KOPT-K1 (cell line): ENCODE data around the gene LLGL2.
A peak's percentile ranks its signal among the peaks of the same experiment; 100 is the strongest.
"Not testable (repeated sequence)": the region's sequence is repeated elsewhere in the genome, so short reads cannot be mapped to it uniquely, and the experiment has no call there.

Experiments
- H3K27ac ChIP-seq: fragments of 200-600 bp; sonication (generic); 2 replicates; pipeline ENCODE4 v1.5.1; 2016; ENCODE audit warnings: antibody characterized with exemption, mild to moderate bottlenecking, low read depth, low read length; ENCODE audit not compliant: poor library complexity, severe bottlenecking
- H3K36me3 ChIP-seq: fragments of 200-600 bp; sonication (generic); 2 replicates; pipeline ENCODE4 v1.5.1; 2017; ENCODE audit warnings: antibody characterized with exemption, mild to moderate bottlenecking, low read length, moderate library complexity; ENCODE audit not compliant: insufficient read depth
- H3K9me3 ChIP-seq: fragments of 200-600 bp; sonication (generic); 2 replicates; pipeline ENCODE4 v1.5.1; 2017; ENCODE audit warnings: antibody characterized with exemption, low read length, mild to moderate bottlenecking; ENCODE audit not compliant: insufficient read depth, poor library complexity, severe bottlenecking

Gene LLGL2, protein sequence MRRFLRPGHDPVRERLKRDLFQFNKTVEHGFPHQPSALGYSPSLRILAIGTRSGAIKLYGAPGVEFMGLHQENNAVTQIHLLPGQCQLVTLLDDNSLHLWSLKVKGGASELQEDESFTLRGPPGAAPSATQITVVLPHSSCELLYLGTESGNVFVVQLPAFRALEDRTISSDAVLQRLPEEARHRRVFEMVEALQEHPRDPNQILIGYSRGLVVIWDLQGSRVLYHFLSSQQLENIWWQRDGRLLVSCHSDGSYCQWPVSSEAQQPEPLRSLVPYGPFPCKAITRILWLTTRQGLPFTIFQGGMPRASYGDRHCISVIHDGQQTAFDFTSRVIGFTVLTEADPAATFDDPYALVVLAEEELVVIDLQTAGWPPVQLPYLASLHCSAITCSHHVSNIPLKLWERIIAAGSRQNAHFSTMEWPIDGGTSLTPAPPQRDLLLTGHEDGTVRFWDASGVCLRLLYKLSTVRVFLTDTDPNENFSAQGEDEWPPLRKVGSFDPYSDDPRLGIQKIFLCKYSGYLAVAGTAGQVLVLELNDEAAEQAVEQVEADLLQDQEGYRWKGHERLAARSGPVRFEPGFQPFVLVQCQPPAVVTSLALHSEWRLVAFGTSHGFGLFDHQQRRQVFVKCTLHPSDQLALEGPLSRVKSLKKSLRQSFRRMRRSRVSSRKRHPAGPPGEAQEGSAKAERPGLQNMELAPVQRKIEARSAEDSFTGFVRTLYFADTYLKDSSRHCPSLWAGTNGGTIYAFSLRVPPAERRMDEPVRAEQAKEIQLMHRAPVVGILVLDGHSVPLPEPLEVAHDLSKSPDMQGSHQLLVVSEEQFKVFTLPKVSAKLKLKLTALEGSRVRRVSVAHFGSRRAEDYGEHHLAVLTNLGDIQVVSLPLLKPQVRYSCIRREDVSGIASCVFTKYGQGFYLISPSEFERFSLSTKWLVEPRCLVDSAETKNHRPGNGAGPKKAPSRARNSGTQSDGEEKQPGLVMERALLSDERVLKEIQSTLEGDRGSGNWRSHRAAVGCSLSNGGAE

GRCh38 chr17:75524970-75525805, at the start of gene LLGL2:
Gene LLGL2, plus strand, starts transcription at chr17:75525697. Its CDS starts 17,730 bp downstream, at chr17:75543427.
- Histone ChIP-seq H3K36me3 (peaks cover 57% of the 10 kb centered on the region), H3K27ac (no peak within 1 kb of the TSS), H3K9me3 (no peaks in the 10 kb centered on the region)

DNA sequence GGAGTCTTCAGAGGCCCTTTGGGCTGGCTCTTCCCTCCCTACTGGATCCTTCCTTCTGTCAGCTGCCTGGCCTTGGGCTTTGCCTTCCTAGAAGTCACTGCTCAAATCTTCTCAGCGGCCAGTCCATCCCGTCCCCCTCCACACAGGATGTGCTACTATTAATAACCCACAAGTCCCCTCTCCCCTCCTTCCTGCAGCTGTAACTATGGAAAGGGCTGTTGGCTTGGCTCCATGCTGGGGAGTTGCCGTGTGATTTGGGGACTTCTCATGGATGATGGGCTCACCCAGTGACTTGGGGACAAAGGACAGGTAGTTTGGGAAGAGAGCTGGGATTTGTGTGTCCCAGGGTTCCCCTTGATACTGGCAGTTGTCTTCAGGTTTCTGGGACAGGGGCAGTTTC, 49.6 kb upstream of the LLGL2 start:
- Histone ChIP-seq H3K36me3 (peaks cover 61% of the 10 kb centered on the region), H3K9me3 (no peaks in the 10 kb centered on the region), H3K27ac (no peak overlapping the region)

- no peaks in the 10 kb centered on the region for H3K9me3 ChIP-seq
- peaks cover 66% of the 10 kb centered on the region for H3K36me3 ChIP-seq
- H3K27ac ChIP-seq, result no peak overlapping the region
These were observed 49.2 kb upstream of the LLGL2 start for GRCh38 chr17:75476271-75476671.

GRCh38 chr17:75476752-75477489, 48.6 kb upstream of the LLGL2 start:
- Histone ChIP-seq H3K9me3 (no peaks in the 10 kb centered on the region), H3K36me3 (peaks cover 63% of the 10 kb centered on the region), H3K27ac (no peak overlapping the region)

DNA sequence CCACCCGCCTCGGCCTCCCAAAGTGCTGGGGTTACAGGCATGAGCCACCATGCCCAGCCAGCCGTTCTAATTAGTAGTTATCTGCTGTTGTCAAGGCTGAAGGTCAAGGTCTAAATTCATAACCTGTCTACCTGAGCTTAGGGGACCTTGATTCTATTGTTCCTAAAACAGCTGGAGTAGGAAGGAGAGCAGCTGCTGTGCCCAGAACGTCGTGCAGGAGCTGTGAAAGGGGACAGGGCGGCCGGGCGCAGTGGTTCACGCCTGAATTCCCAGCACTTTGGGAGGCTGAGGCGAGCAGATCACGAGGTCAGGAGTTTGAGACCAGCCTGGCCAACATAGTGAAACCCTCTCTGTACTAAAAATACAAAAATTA, 48.0 kb upstream of the LLGL2 start:
- not testable (repeated sequence) for H3K27ac ChIP-seq, H3K9me3 ChIP-seq
- peaks cover 57% of the 10 kb centered on the region for H3K36me3 ChIP-seq

GRCh38 chr17:75478508-75478907, 47.0 kb upstream of the LLGL2 start:
- Histone ChIP-seq H3K27ac (no peak overlapping the region), H3K36me3 (peaks cover 47% of the 10 kb centered on the region)

GRCh38 chr17:75480281-75480680, 45.2 kb upstream of the LLGL2 start:
- Histone ChIP-seq H3K36me3 (peaks cover 31% of the 10 kb centered on the region; the same call in 1 of the 2 replicates), H3K27ac (no peak overlapping the region), H3K9me3 (no peaks in the 10 kb centered on the region)

More at GRCh38 chr17:75478508-75478907, 47.0 kb upstream of the LLGL2 start:
- no peaks in the 10 kb centered on the region for H3K9me3 ChIP-seq

DNA sequence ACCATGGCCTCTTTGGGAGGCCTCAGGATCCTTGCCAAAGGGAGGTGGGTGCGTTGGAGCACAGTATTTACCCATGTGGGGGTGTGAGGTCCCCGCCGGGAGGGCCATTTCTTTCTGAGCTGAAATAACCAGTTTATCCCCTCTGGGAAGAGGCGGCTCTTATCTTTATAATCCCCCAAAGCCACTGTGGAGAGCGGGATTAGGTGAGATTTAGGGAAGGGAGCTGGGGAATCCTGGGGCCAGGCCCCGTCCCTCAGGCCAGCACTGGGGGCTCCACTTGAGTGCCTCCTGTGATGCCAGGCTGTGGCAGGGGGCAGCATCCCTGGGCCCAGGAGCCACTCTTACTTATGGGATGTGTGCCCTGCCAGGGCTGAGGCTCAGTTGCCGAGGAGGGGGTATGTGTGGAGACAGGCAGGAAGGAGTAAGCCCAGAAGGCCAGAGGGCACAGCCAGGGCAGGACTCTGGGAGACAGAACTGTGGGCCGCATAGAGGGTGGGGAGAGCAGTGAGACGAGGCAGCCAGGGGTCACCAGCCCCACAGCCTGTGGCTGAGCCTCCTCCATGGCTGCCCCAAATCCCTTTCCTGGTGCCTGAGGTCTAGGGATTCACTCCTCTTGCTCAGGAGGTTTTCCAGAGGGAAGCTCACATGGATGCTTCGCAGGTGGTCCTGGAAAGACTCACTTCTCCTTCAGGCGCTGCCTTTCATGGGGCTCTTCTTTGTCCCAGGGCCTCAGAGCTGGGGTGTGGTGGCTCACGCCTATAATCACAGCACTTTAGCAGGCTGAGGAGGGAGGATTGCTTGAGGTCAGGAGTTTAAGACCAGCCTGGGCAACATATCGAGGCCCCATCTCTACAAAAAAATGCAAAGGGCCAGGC, 44.1 kb upstream of the LLGL2 start:
- no peaks in the 10 kb centered on the region for H3K9me3 ChIP-seq
- H3K36me3 ChIP-seq, result peaks cover 22% of the 10 kb centered on the region; the same call in 1 of the 2 replicates
- H3K27ac ChIP-seq, result no peak overlapping the region

DNA sequence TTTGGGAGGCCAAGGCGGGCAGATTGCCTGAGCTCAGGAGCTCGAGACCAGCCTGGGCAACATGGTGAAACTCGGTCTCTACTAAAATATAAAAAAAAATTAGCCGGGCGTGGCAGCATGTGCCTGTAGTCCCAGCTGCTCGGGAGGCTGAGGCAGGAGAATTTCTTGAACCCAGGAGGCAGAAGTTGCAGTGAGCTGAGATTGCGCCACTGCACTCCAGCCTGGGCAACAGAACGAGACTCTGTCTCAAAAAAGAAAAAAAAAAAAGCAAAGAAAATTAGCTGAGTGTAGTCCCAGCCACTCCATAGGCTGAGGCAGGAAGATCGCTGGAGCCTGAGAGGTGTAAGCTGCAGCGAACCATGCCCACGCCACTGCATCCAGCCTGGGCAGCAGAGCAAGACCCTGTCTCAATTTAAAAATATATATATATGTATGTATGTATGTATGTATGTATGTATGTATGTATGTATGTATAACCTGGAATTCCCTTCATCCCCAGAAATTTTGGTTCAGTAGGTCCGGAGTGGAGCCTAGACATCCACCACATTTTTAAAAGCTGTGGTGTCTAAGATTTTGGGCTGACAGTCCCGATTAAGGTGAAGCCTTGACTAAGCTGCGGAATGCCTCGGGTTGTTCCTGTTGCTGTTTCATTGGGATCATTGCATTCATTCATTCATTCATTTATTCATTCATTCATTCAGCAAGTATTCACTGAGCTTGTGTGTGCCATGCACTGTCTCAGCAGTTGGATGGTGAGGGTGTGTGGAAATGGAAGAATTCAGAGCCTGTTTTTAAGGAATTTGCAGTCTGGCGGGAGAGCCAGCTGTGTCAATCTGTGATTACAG, 43.2 kb upstream of the LLGL2 start:
- Histone ChIP-seq H3K27ac (no peak overlapping the region), H3K9me3 (no peaks in the 10 kb centered on the region), H3K36me3 (peaks cover 14% of the 10 kb centered on the region; the same call in 1 of the 2 replicates)

- Histone ChIP-seq H3K9me3 (no peaks in the 10 kb centered on the region), H3K36me3 (peaks cover 16% of the 10 kb centered on the region; the same call in 1 of the 2 replicates), H3K27ac (no peak overlapping the region)
These were observed 39.8 kb upstream of the LLGL2 start for GRCh38 chr17:75485688-75486087.

DNA sequence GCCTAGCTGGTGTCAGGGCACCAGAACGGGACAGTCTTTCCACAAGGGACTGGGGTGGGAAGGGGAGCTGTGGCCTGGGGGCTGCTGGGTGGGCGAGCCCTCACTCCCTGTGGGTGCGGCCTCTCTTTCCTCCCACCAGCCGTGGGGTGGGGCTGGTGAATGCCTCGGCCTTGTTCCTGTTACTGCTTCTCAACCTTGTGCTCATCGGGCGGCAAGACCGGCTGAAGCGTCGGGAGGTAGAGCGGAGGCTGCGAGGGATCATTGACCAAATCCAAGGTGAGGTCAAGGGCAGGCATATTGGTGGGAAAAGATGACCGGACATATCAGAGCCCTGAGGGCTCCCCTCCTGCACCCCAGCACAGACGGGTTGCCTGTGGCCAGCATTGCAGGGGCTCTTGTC, 39.3 kb upstream of the LLGL2 start:
- peak overlapping the region; percentile 86 for H3K27ac ChIP-seq
- peaks cover 16% of the 10 kb centered on the region; the same call in 1 of the 2 replicates for H3K36me3 ChIP-seq
- H3K9me3 ChIP-seq, result no peaks in the 10 kb centered on the region

GRCh38 chr17:75486951-75487350, 38.5 kb upstream of the LLGL2 start:
- Histone ChIP-seq H3K36me3 (peaks cover 21% of the 10 kb centered on the region), H3K27ac (peak overlapping the region; percentile 86), H3K9me3 (no peaks in the 10 kb centered on the region)
